GM23338 (cell line): ENCODE results near the gene TAGLN3.

Experiments used
- CTCF ChIP-seq, 2 experiments: fragments of 200-600 bp in 1 of 2; sonication (generic) in 1 of 2; conservative IDR thresholded peaks; 2 replicates each; pipeline versions ENCODE4 v1.5.1 to v1.6.1; 2016 to 2017; ENCODE audit warnings: antibody characterized with exemption in 2 of 2, low read depth in 2 of 2, mild to moderate bottlenecking in 2 of 2, moderate library complexity in 1 of 2
- POLR2AphosphoS5 ChIP-seq: IDR thresholded peaks from 2 replicates; pipeline ENCODE4 v1.6.1; 2016; ENCODE audit warnings: antibody characterized with exemption, low read depth
- REST ChIP-seq: IDR thresholded peaks from one replicate; pipeline ENCODE4 v1.6.1; 2018; ENCODE audit warnings: antibody characterized with exemption; ENCODE audit not compliant: unreplicated experiment

GRCh38 chr3:112004187-112004586 is 5.5 kb downstream of the TAGLN3 start:
- no peak for TF ChIP-seq POLR2AphosphoS5
- no peak for TF ChIP-seq CTCF (conservative IDR thresholded peaks at IDR 0.05; ENCODE audit: low read depth in 2 of 2)
- TF ChIP-seq REST, result no peak
